SK-N-SH (cell line): ENCODE data around the gene MUSTN1. TPM values are rescaled to one million over a fixed set of nuclear protein-coding genes. Genes with fewer than 3 reads are reported as not detected.

Experiments
- CTCF ChIA-PET: fragments of 300-600, 350-600 bp; formaldehyde crosslinking; extraction: SDS; loops from one replicate; lab custom pipeline; 2021; lab: Yijun Ruan, JAX
- POLR2A ChIA-PET: fragments of 350-600 bp; sonication (Branson Sonifier 250); formaldehyde crosslinking; extraction: SDS; loops from one replicate; lab custom pipeline; 2020; ENCODE audit warnings: antibody characterized with exemption, inconsistent platforms; lab: Yijun Ruan, JAX
- DNase-seq: peaks from one replicate; pipeline ENCODE4 v3.0.0; 2012
- H2AFZ ChIP-seq: fragments of 200-600 bp; sonication (generic); 2 replicates; pipeline ENCODE4 v1.8.1; 2016; ENCODE audit warnings: antibody characterized with exemption, mild to moderate bottlenecking, low read depth
- H3F3A ChIP-seq: fragments of 200-600 bp; sonication (generic); replicated peaks from 2 replicates; pipeline ENCODE3; 2016; ENCODE audit warnings: antibody characterized with exemption, mild to moderate bottlenecking; ENCODE audit not compliant: insufficient read depth
- H3K27ac ChIP-seq, 2 experiments: fragments of 200-500 bp in 1 of 2; fragments of 200-600 bp in 1 of 2; sonication (Bioruptor generic) in 1 of 2; sonication (generic), shearing (Covaris generic) in 1 of 2; 2 replicates each; pipeline versions ENCODE4 v1.5.1 to v1.6.1; 2014 to 2016; ENCODE audit warnings: low read depth in 2 of 2, inconsistent platforms in 1 of 2, low read length in 1 of 2, mild to moderate bottlenecking in 1 of 2, mixed read lengths in 1 of 2
- H3K27me3 ChIP-seq: fragments of 200-600 bp; sonication (generic), shearing (Covaris generic); 2 replicates; pipeline ENCODE4 v1.6.1; 2016; ENCODE audit warnings: mixed run types; ENCODE audit not compliant: insufficient read depth
- H3K36me3 ChIP-seq, 2 experiments: fragments of 200-500 bp in 1 of 2; fragments of 200-600 bp in 1 of 2; sonication (Bioruptor generic) in 1 of 2; sonication (generic) in 1 of 2; replicated peaks in 1 of 2; 2 replicates each; pipeline versions ENCODE3 to v1.5.1; 2014 to 2016; ENCODE audit warnings: low read length in 1 of 2, mild to moderate bottlenecking in 1 of 2; ENCODE audit not compliant: insufficient read depth in 2 of 2, control insufficient read depth in 1 of 2
- H3K4me1 ChIP-seq, 2 experiments: fragments of 200-500 bp in 1 of 2; fragments of 200-600 bp in 1 of 2; sonication (Bioruptor generic) in 1 of 2; sonication (generic), shearing (Covaris generic) in 1 of 2; 2 replicates each; pipeline versions ENCODE4 v1.5.1 to v1.6.1; 2014 to 2016; ENCODE audit warnings: low read depth in 1 of 2, low read length in 1 of 2, mixed run types in 1 of 2; ENCODE audit not compliant: insufficient read depth in 2 of 2, control insufficient read depth in 1 of 2
- H3K4me2 ChIP-seq: fragments of 200-600 bp; sonication (generic), shearing (Covaris generic); 2 replicates; pipeline ENCODE4 v1.6.1; 2017; ENCODE audit warnings: mixed run types
- H3K4me3 ChIP-seq, 2 experiments: fragments of 200-500 bp in 1 of 2; fragments of 200-600 bp in 1 of 2; sonication (Bioruptor generic) in 1 of 2; sonication (generic), shearing (Covaris generic) in 1 of 2; 2 replicates each; pipeline versions ENCODE4 v1.5.1 to v1.8.1; 2014 to 2016; ENCODE audit warnings: low read depth in 2 of 2, inconsistent platforms in 1 of 2, low read length in 1 of 2, mild to moderate bottlenecking in 1 of 2, mixed read lengths in 1 of 2, moderate library complexity in 1 of 2
- H3K79me2 ChIP-seq: fragments of 200-600 bp; sonication (generic); 2 replicates; pipeline ENCODE4 v1.8.1; 2017; ENCODE audit warnings: mild to moderate bottlenecking; ENCODE audit not compliant: insufficient read depth
- H3K9ac ChIP-seq: fragments of 200-600 bp; sonication (generic); 2 replicates; pipeline ENCODE4 v1.6.1; 2017; ENCODE audit warnings: mixed run types
- H3K9me2 ChIP-seq: fragments of 200-600 bp; sonication (generic); 2 replicates; pipeline ENCODE4 v1.6.1; 2017; ENCODE audit warnings: mixed run types
- H3K9me3 ChIP-seq: fragments of 200-600 bp; sonication (generic); 2 replicates; pipeline ENCODE4 v1.6.1; 2017; ENCODE audit warnings: mixed run types, mild to moderate bottlenecking, moderate library complexity
- H4K20me1 ChIP-seq: fragments of 200-600 bp; sonication (generic); 2 replicates; pipeline ENCODE4 v1.6.1; 2017; ENCODE audit warnings: mild to moderate bottlenecking, mixed run types; ENCODE audit not compliant: insufficient read depth
- EZH2phosphoT487 ChIP-seq: fragments of 200-600 bp; sonication (generic); IDR thresholded peaks from 2 replicates; pipeline ENCODE4 v1.6.1; 2017; ENCODE audit warnings: low read depth, mixed run types, mild to moderate bottlenecking, antibody characterized with exemption, moderate library complexity, borderline replicate concordance
- GABPA ChIP-seq: IDR thresholded peaks from 2 replicates; pipeline ENCODE4 v1.4.0; 2012; ENCODE audit warnings: low read depth, mild to moderate bottlenecking
- JUND ChIP-seq: IDR thresholded peaks from 2 replicates; pipeline ENCODE4 v1.4.0; 2012
- MXI1 ChIP-seq: IDR thresholded peaks from 2 replicates; pipeline ENCODE4 v1.6.1; 2012; ENCODE audit warnings: mild to moderate bottlenecking, low read depth, low read length, improper control_type of control experiment
- POLR2AphosphoS5 ChIP-seq: IDR thresholded peaks from 2 replicates; pipeline ENCODE4 v1.6.1; 2012; ENCODE audit warnings: low read depth, low read length
- RCOR1 ChIP-seq: fragments of 150-350 bp; IDR thresholded peaks from 2 replicates; pipeline ENCODE4 v1.6.1; 2017; ENCODE audit warnings: antibody characterized with exemption, low read length
- RFX5 ChIP-seq: IDR thresholded peaks from 2 replicates; pipeline ENCODE4 v1.6.1; 2012; ENCODE audit warnings: mild to moderate bottlenecking, improper control_type of control experiment, low read length
- SMC3 ChIP-seq: IDR thresholded peaks from 2 replicates; pipeline ENCODE4 v1.6.1; 2012; ENCODE audit warnings: low read depth, low read length, improper control_type of control experiment
- YY1 ChIP-seq: IDR thresholded peaks from 2 replicates; pipeline ENCODE4 v1.4.0; 2012; ENCODE audit warnings: low read depth, mild to moderate bottlenecking
- WGBS: methylation state at CpG from one replicate; pipeline ENCODE4 v1.1.6; 2017; ENCODE audit warnings: low lambda C conversion rate; 5-methylcytosine and 5-hydroxymethylcytosine counted together
- polyA plus RNA-seq, 3 experiments: library from polyadenylated mRNA; depleted of rRNA; stranded (reverse); fragments of >200 nt; gene quantifications; 2 replicates each; pipeline ENCODE4 v1.2.3, GENCODE V29; 2012
- TF ChIP-seq, protein P1 (sequence below): IDR thresholded peaks from 2 replicates; pipeline ENCODE4 v1.4.0; 2012; ENCODE audit warnings: low read depth
- TF ChIP-seq, protein P2 (sequence below): fragments of 150-350 bp; IDR thresholded peaks from 2 replicates; pipeline ENCODE4 v1.6.1; 2017; ENCODE audit warnings: antibody characterized with exemption, low read length, low read depth, borderline replicate concordance
- TF ChIP-seq, protein P3 (sequence below): IDR thresholded peaks from 2 replicates; pipeline ENCODE4 v1.6.1; 2012; ENCODE audit warnings: mild to moderate bottlenecking, low read depth, low read length, moderate library complexity
- TF ChIP-seq, protein P4 (sequence below): fragments of 200-600 bp; sonication (generic); IDR thresholded peaks from 2 replicates; pipeline ENCODE4 v1.6.1; 2017; ENCODE audit warnings: antibody characterized with exemption, mild to moderate bottlenecking, moderate library complexity

The MUSTN1 gene
- polyA plus RNA-seq, 1 of the 3 experiments (the other 2 are of a cell fraction) = 0.54 TPM

DNA sequence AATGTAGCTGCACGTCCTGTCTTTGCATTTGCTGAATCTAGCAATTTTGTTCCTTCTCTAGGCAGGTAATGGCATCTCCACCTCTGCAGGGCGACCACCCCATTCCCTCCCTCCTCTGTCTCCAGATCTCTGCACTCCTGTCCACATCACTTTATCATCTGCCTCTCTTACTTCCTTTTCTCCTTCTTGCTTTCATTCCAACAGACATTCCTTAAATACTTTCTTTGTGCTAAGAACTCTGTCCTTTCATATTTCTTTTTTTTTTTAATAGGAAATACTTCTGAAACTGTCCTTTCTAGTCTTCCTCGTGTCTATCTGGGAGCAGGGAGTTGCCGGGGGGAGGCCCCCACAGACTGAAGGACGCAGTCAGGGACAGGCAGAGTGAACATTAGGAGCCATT is 33.0 kb downstream of the MUSTN1 start:
- Histone ChIP-seq H3K27ac (peak overlapping the region in 1 of 2 experiments; percentile 11; a peak in 1 of 4 replicates), H2AFZ (no peak overlapping the region), H3K27me3 (no peaks in the 10 kb centered on the region), H3K4me3 (no peak overlapping the region), H3F3A (peaks cover 3% of the 10 kb centered on the region), H3K9me2 (no peaks in the 10 kb centered on the region), H3K4me2 (0 out of 2 replicates have a peak overlapping the region, but pooled peaks have one; percentile 19), H3K79me2 (no peaks in the 10 kb centered on the region), H3K9ac (no peak overlapping the region), H3K4me1 (no peaks in the 10 kb centered on the region; a peak in 2 of 4 replicates), H3K36me3 (no peaks in the 10 kb centered on the region), H3K9me3 (no peaks in the 10 kb centered on the region), H4K20me1 (no peaks in the 10 kb centered on the region)
- TF ChIP-seq MXI1 (no peak), EZH2phosphoT487 (no peak), JUND (no peak), SMC3 (no peak), GABPA (no peak), RFX5 (no peak), YY1 (no peak), POLR2AphosphoS5 (no peak), RCOR1 (no peak)
- TF ChIP-seq, protein P1, sequence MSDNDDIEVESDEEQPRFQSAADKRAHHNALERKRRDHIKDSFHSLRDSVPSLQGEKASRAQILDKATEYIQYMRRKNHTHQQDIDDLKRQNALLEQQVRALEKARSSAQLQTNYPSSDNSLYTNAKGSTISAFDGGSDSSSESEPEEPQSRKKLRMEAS = no peak
- TF ChIP-seq, protein P2, sequence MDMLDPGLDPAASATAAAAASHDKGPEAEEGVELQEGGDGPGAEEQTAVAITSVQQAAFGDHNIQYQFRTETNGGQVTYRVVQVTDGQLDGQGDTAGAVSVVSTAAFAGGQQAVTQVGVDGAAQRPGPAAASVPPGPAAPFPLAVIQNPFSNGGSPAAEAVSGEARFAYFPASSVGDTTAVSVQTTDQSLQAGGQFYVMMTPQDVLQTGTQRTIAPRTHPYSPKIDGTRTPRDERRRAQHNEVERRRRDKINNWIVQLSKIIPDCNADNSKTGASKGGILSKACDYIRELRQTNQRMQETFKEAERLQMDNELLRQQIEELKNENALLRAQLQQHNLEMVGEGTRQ = no peak
- TF ChIP-seq, protein P3, sequence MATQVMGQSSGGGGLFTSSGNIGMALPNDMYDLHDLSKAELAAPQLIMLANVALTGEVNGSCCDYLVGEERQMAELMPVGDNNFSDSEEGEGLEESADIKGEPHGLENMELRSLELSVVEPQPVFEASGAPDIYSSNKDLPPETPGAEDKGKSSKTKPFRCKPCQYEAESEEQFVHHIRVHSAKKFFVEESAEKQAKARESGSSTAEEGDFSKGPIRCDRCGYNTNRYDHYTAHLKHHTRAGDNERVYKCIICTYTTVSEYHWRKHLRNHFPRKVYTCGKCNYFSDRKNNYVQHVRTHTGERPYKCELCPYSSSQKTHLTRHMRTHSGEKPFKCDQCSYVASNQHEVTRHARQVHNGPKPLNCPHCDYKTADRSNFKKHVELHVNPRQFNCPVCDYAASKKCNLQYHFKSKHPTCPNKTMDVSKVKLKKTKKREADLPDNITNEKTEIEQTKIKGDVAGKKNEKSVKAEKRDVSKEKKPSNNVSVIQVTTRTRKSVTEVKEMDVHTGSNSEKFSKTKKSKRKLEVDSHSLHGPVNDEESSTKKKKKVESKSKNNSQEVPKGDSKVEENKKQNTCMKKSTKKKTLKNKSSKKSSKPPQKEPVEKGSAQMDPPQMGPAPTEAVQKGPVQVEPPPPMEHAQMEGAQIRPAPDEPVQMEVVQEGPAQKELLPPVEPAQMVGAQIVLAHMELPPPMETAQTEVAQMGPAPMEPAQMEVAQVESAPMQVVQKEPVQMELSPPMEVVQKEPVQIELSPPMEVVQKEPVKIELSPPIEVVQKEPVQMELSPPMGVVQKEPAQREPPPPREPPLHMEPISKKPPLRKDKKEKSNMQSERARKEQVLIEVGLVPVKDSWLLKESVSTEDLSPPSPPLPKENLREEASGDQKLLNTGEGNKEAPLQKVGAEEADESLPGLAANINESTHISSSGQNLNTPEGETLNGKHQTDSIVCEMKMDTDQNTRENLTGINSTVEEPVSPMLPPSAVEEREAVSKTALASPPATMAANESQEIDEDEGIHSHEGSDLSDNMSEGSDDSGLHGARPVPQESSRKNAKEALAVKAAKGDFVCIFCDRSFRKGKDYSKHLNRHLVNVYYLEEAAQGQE = no peak
- TF ChIP-seq, protein P4, sequence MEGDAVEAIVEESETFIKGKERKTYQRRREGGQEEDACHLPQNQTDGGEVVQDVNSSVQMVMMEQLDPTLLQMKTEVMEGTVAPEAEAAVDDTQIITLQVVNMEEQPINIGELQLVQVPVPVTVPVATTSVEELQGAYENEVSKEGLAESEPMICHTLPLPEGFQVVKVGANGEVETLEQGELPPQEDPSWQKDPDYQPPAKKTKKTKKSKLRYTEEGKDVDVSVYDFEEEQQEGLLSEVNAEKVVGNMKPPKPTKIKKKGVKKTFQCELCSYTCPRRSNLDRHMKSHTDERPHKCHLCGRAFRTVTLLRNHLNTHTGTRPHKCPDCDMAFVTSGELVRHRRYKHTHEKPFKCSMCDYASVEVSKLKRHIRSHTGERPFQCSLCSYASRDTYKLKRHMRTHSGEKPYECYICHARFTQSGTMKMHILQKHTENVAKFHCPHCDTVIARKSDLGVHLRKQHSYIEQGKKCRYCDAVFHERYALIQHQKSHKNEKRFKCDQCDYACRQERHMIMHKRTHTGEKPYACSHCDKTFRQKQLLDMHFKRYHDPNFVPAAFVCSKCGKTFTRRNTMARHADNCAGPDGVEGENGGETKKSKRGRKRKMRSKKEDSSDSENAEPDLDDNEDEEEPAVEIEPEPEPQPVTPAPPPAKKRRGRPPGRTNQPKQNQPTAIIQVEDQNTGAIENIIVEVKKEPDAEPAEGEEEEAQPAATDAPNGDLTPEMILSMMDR = no peak
- POLR2A ChIA-PET = no interaction called here
- DNase-seq = no peak
- 46% methylated on average over 5 of the region's 5 CpGs for WGBS
- CTCF ChIA-PET = no interaction called here
